Fibroblast of upper back skin (primary cell): ENCODE data around the gene TMPRSS13.
A peak's percentile ranks its signal among the peaks of the same experiment; 100 is the strongest.

Source experiments
- DNase-seq: peaks from one replicate; pipeline ENCODE4 v3.0.0-alpha.2; 2013

Gene TMPRSS13

DNA sequence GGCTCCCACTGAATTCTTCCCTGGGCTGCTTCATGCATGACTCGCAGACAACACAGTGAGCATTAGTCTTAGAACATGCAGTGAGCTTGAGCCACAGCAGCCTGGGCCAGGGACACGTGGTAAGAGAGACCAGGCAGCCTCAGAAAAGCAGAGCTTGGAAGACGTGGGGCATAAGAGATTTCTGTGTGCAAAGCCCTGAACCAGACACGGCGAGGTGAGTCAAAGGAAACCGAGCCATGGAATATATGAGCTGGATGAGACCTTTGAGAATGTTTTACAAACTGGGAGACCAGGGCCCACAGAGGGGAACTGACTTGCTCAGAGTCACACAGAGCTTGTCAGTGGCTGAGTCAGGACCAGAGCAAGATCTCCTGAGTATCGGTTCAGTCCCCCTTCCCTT lies 44.2 kb downstream of the TMPRSS13 start:
- peak; percentile 69 for DNase-seq

DNA sequence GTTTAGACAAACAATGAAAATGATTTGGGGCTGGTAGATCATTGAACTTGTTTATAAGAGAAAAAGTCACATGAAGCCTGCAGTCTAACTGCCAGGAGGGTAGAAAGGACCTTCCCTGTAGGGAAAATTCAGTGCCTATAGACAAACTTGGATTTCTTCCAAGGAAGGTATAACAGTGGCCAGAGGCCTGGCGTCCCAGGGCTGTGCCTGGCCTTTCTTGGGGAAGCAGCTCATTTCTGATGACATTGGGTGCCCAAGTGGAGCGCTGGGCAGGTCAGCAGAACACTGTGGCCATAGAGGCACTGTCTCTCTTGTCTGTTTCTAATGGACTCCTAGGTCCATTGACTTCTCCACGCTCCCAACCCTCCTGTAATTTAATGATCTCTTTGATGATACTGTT lies 46.1 kb downstream of the TMPRSS13 start:
- no peak for DNase-seq

DNA sequence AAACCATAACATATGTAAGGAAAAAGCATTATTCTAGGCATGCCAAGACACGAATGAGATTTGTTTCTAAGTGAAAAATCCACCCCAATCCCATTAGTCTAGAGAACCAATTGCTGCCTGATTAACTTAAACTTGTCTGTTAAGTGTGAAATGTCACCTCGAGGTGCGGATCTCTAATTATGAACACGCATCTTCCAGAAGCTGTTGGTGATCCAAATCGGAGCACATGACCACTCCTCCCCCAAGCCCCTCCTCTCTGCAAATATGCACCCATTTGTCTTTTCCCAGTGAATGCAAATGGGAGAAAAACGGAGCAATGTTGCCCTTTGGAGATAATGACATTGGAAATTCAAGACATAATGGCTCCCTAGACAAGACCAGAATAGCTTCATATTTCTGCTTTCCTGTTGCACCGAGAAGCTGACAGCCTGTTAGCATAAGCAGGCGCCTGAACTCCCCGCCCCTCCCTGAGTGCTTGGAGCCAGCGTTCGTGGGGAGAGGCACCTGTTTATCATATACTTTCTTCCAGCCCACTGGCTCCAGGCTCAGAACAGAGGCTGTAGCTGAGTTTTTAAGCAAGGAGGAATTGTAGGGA lies 46.8 kb downstream of the TMPRSS13 start:
- DNase-seq = no peak

- DNase-seq = no peak
Observed at GRCh38 chr11:117881217-117881616, 48.0 kb downstream of the TMPRSS13 start.

DNA sequence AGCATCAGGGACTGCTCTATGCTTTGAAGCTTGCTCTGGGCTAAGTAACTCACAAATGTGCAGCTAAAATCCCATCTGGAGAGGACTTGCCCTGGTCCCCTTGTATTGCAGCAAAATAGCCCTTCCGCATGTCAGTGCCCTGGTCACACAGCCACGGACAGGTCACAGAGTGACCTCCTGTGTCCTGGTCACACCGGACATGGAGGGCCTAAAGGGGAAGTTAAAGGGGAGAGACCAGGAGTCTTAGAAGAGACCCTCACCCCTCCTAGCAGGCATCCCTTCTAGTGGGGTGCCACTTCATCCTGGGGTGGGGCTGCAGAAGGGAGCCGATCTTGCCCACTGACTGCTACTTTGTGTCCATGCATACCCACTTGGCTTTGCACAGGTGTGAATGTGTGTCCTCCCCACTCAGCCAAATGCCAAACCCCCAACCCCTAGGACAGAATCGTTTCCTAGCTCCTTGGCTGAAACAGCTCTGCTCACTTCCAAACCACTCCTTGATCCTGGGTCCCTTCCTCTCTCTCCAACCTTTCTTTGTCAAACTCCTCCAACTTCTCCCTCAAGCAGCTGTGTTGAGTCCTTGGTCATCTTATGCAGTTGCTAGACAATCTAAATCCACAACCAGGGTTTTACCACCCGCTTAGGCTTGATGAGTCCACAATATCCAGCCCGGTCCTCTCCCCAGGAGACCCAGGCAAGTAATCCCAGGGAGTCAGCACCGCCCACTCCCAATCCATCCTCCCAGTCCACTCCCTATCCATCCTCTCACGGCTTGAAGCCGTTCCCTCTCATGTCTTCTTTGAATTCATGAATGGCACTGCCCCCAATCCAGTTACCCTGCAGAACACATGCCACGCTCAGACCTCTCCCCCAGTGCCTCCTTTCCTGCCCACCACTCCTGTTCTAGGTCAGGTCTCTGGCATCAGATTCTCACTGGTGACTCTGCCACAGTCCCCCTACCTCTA lies 49.4 kb downstream of the TMPRSS13 start:
- DNase-seq = no peak

DNA sequence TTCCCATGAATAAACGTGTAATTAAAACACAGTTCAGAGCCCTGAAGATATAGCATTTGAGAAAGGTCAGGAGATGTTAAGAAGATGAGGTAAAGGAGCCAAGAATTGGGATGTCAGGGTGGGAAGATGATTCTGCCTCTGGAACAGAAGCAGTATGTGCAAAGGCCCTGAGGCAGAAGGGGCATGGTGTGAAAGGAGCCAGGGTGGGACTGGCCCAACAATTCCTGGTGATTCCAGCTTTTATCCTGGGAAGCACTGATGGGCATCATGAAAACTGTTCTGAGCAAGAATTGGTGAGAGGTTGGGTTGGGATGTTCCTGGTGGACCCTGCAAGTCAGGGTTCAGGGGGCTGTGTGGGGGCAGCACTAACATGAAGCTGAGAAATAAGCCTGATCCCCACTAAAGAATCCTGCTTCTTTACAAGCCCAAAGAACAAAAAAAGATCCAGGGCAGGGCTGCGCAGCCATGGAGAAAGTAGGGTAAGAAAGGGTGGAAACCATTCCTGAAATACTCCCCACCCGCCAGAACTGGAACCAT lies 50.2 kb downstream of the TMPRSS13 start:
- no peak for DNase-seq

GRCh38 chr11:117878314-117878938 lies 50.8 kb downstream of the TMPRSS13 start:
- no peak for DNase-seq

- DNase-seq = no peak
Observed at GRCh38 chr11:117877120-117877784, 52.0 kb downstream of the TMPRSS13 start.

DNA sequence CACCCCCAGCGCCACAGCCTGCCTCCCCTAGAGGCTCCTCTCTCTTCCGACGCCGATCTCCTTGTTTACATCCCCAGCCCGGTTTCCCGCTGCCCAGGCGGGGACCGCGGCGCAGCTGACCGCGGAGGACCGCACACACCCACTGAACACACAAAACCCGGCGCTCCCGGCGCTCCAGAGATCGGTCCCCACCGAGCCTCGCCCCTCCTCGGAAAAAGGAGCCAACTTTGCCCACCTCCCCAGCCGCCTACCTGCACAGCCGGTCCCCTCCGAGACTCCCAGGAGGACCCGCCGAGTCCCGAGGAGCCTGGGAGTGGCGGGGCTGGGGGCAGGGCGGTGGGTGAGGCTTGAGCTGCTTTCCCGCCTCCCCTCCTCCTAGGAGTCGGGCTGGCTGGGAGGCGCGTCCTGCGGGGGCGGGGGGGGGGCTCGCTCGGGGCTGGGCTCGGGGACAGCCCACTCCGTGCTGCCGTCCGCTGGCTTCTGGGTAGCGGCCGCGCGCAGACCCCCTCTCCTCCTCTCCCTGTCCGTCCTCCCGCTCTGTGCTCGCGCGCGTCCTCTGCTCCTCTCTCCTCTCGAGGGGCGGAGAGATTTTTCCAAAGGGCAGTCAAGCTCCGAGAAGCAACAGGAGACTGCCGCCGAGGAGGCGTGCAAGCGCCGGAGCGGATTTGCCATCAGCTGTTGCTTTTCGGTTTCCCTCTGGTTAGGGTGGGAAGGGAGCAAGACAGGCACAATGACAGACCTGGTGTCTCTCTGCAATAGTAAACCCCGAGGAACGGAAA lies 52.7 kb downstream of the TMPRSS13 start, which contains the start of gene FXYD6:
Gene FXYD6, minus strand, starts transcription at position 318 of the 779 bp plus-strand sequence. CDS start 33,882 bp downstream, outside the sequence.
- peak; percentile 40 for DNase-seq

DNA sequence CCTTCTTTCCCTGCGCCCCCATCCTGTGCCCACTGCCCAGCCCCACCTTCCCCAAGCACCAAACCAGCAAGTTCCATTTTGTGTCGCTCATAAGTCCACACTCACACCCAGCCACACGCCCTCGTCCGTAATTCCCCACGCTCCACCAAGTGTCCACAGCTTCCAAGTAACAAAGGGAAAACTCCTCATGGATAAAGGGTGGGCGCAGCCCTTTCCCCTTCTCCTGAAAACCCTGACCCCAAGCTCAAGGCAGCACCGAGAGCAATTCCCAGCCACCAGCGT lies 53.2 kb downstream of the TMPRSS13 start:
- no peak for DNase-seq

- DNase-seq = no peak
Observed at GRCh38 chr11:117875382-117876058, 53.7 kb downstream of the TMPRSS13 start.

DNA sequence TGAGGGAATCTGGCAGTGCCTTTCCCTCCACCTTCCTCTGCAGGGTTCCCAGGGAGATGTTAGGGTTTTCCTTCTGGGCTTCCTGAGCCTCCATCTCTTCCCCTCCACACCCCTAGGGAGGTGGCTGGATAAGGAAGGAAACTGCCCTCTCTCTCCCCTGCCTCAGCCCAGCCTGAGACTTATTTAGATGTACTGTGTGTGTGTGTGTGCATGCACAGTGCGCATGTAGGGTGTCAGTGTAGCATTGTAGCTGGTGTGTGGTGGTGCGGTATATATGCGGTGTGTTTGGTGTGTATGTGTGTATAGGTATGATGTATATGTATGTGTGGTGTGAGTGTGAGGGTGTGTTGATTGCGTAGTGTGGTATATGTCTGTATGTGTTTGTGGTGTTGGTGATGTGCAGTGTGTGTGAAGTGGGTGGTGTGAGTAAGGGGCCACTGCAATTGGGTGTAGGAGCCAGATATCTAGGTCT lies 54.3 kb downstream of the TMPRSS13 start:
- no peak for DNase-seq

- DNase-seq = no peak
Observed at GRCh38 chr11:117874253-117874909, 54.8 kb downstream of the TMPRSS13 start.

- DNase-seq = no peak
Observed at GRCh38 chr11:117873828-117874125, 55.4 kb downstream of the TMPRSS13 start.

- DNase-seq = no peak
Observed at GRCh38 chr11:117872975-117873827, 56.0 kb downstream of the TMPRSS13 start.

GRCh38 chr11:117872420-117872961 lies 56.7 kb downstream of the TMPRSS13 start:
- DNase-seq = no peak

- DNase-seq = no peak
Observed at GRCh38 chr11:117871784-117872183, 57.4 kb downstream of the TMPRSS13 start.

DNA sequence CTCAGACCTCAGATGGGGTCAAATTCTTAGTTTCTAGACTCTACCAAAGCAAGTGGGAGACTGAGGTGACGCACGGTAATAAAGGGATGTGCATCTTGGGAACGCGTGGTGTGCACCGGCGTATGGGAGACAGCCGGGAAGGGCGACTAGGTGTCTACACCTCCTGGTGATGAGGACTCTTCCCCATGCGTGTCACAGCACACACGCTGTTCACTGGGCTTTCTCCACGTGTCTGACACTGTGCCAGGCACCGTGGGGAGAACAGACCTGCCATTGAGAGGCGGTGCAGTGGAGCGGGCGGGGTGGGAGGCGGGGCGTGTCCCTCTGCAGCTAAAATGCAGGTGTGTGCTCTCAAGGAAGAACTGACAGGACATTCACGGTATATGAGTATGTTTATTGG lies 58.0 kb downstream of the TMPRSS13 start:
- no peak for DNase-seq

- DNase-seq = no peak
Observed at GRCh38 chr11:117870103-117870952, 58.9 kb downstream of the TMPRSS13 start.
